HUES6 (cell line): ENCODE measurements around the gene PNMA6E.

Experiments
- H3K27ac ChIP-seq: 2 replicates; pipeline ENCODE4 v1.7.0; 2013; ENCODE audit warnings: low read depth, mild to moderate bottlenecking, low read length, inconsistent platforms
- H3K27me3 ChIP-seq: 2 replicates; pipeline ENCODE4 v1.6.1; 2013; ENCODE audit warnings: low read length; ENCODE audit not compliant: control insufficient read depth, insufficient read depth
- H3K36me3 ChIP-seq: 2 replicates; pipeline ENCODE4 v1.6.1; 2013; ENCODE audit warnings: low read length; ENCODE audit not compliant: control insufficient read depth, insufficient read depth
- H3K4me1 ChIP-seq: 2 replicates; pipeline ENCODE4 v1.6.1; 2013; ENCODE audit warnings: low read length; ENCODE audit not compliant: control insufficient read depth, insufficient read depth
- H3K4me3 ChIP-seq: 2 replicates; pipeline ENCODE4 v1.5.1; 2013; ENCODE audit warnings: low read depth, low read length
- H3K9ac ChIP-seq: one replicate; pipeline ENCODE4 v1.6.1; 2013; ENCODE audit warnings: mild to moderate bottlenecking, low read length
- H3K9me3 ChIP-seq: 2 replicates; pipeline ENCODE4 v1.6.1; 2013; ENCODE audit warnings: low read depth, low read length; ENCODE audit not compliant: control insufficient read depth, insufficient read depth

Gene PNMA6E

DNA sequence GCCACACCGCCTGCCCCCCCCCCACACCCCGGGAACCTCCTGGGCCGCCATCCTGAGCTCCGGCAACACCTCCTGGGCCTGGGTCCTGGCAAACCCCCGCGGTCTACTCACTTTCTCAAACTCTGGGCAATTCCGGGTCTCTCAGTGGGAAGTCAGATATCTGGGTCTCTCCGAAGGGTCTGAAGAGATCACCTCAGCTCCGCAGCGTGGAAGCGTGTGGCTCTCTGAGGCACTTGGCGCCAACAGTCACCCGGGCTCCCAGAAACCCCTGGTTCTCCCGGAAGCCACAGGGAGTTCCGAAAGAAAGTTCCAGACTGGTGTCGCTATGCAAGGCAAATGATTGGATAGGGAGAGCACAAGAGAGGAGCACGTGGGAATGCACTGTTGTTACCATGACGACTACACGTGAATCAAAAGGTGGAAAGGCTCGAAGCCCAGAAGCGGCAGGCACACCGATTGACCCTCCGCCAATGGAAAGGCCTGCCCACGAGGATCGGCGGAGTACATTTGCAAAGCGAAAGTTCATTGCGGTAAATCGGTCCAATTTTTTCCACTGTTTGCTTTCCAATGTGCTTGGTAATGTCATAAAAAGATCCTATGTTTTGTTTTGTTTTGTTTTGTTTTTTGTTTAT lies at the start of gene PNMA6E:
PNMA6E (minus strand) TSS at position 218 of the 632 bp plus-strand sequence. CDS start 2,501 bp downstream, outside the sequence.
- no peak within 1 kb of the TSS for H3K9ac ChIP-seq
- no peaks in the 10 kb centered on the region for H3K36me3 ChIP-seq
- H3K4me3 ChIP-seq, result no peak within 1 kb of the TSS
- peaks cover 12% of the 10 kb centered on the region; the same call in 1 of the 2 replicates for H3K27me3 ChIP-seq
- H3K9me3 ChIP-seq, result peaks cover 15% of the 10 kb centered on the region; the same call in 1 of the 2 replicates
- no peak within 1 kb of the TSS for H3K27ac ChIP-seq
- no peaks in the 10 kb centered on the region for H3K4me1 ChIP-seq

DNA sequence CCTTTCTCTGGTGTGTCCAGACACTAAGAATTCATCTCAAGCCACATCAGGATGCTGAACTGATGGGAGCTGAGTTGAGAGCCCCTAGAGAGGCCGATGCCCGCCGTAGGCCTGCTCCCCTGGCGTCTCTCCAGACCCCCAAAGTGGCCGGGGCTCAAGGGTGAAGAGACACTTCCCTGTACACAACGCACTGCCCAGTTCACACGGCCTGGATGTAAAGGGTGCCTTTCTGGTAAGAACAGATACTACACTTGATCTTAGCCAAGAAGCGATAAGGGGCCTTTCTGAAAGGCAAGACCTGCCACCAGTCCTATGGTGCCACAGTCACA lies 49.8 kb upstream of the PNMA6E start:
- Histone ChIP-seq H3K9me3 (peaks cover 28% of the 10 kb centered on the region; the same call in 1 of the 2 replicates), H3K27ac (no peak overlapping the region), H3K9ac (no peak overlapping the region), H3K27me3 (no peaks in the 10 kb centered on the region), H3K4me1 (no peaks in the 10 kb centered on the region), H3K4me3 (no peak overlapping the region), H3K36me3 (peaks cover 42% of the 10 kb centered on the region)

GRCh38 chrX:153450114-153450948 lies 49.2 kb upstream of the PNMA6E start:
- H3K36me3 ChIP-seq, result peaks cover 37% of the 10 kb centered on the region
- no peaks in the 10 kb centered on the region for H3K4me1 ChIP-seq
- no peak overlapping the region for H3K27ac ChIP-seq
- H3K9me3 ChIP-seq, result peaks cover 30% of the 10 kb centered on the region; the same call in 1 of the 2 replicates
- H3K27me3 ChIP-seq, result no peaks in the 10 kb centered on the region
- no peak overlapping the region for H3K9ac ChIP-seq
- no peak overlapping the region for H3K4me3 ChIP-seq

GRCh38 chrX:153449368-153450113 lies 48.4 kb upstream of the PNMA6E start:
- H3K9me3 ChIP-seq, result peaks cover 29% of the 10 kb centered on the region; the same call in 1 of the 2 replicates
- H3K4me3 ChIP-seq, result no peak overlapping the region
- H3K27me3 ChIP-seq, result no peaks in the 10 kb centered on the region
- H3K27ac ChIP-seq, result no peak overlapping the region
- H3K36me3 ChIP-seq, result peaks cover 31% of the 10 kb centered on the region
- H3K4me1 ChIP-seq, result no peaks in the 10 kb centered on the region
- no peak overlapping the region for H3K9ac ChIP-seq

DNA sequence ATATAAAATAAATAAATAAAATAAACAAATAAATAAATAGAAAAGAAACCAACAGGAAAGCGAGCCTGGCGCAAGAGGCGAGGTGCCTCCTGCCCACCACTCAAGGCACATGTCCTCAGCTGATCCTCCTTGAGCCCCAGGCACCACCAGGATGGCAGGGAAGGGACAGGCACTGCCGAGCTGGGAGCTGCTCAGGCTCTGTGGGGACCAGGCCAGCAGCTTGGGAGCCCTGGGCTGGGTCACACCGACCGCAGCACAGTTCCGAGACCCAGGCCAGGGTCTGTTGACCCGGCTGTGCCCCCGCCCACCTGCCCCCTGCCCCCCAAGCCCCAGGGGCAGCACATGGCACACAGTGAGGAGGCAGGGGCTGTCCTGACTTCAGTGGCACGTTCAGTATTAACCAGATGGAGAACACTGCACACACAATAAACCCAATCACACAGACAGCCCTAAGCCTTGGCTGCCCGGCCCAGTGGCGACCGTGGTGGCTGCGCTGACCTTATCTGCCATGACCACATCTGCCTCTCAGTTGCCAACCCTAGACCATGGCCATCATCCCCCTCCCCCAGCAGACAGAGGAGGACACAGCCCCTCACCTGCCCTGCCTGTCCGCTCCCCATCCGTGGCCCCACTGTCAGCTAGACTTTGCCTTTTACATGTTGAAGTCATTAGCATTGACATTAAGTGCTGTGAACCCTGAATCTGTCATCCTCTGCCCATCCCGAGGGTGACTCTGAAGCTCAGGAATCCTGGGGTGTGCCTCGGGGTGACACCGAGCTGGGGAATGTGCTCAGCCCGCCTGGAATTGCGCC lies 47.6 kb upstream of the PNMA6E start:
- H3K27ac ChIP-seq, result no peak overlapping the region
- H3K4me1 ChIP-seq, result no peaks in the 10 kb centered on the region
- peaks cover 27% of the 10 kb centered on the region for H3K36me3 ChIP-seq
- H3K9me3 ChIP-seq, result peaks cover 31% of the 10 kb centered on the region; the same call in 1 of the 2 replicates
- no peak overlapping the region for H3K4me3 ChIP-seq
- H3K27me3 ChIP-seq, result no peaks in the 10 kb centered on the region
- H3K9ac ChIP-seq, result no peak overlapping the region

DNA sequence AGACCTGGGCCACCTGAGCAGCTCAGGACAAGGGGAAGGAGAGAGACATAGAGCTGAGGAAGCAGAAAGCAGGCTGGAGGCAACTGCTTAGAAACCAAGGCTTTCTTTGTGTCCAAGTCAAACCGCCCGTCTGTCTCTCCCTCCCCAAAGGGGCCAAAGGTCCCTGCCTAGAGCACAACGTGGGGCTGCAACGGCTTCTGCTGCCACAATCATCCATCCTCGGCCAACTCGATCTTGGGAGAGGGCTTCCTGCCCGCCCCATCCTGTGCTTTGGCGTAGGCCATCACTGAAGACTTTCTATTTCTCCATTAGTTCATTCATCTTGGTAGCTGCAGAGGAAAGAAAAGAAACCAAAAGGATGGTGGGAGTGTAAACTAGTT lies 46.4 kb upstream of the PNMA6E start:
- Histone ChIP-seq H3K27ac (no peak overlapping the region), H3K36me3 (peaks cover 20% of the 10 kb centered on the region), H3K9ac (no peak overlapping the region), H3K9me3 (peaks cover 35% of the 10 kb centered on the region; the same call in 1 of the 2 replicates), H3K4me3 (no peak overlapping the region), H3K27me3 (no peaks in the 10 kb centered on the region), H3K4me1 (no peaks in the 10 kb centered on the region)

DNA sequence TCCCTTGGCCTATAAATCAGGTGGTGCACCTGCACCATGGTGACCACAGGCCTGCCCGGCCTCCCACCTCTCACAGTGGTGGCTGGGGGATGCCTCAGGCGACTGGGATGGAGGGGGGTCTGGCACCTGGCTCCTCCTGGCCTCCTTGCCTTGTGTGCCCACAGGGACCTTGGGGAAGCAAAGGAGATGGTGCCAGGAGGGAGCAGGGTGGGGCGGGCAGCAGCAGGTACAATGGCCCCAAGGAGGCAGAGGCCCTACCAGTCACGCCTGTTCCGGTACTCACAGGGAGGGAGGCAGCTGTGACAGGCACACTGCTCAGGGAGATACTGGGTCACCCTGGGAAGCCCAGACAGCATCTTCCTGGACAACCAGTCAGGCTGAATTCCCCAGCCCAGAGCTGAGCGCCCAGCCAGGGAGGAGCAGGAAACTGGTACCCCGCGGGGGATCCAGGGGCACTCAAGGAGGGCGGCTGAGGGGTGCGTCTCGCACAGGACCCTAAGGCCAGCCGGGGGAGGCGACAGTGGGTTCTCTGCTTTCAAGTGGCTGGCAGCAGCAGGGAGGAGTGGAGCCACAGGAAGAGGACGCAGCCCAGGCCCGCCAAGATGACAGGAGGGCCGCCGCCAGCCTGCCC lies 45.9 kb upstream of the PNMA6E start:
- H3K4me3 ChIP-seq, result no peak overlapping the region
- H3K27ac ChIP-seq, result no peak overlapping the region
- peaks cover 35% of the 10 kb centered on the region; the same call in 1 of the 2 replicates for H3K9me3 ChIP-seq
- H3K27me3 ChIP-seq, result no peaks in the 10 kb centered on the region
- H3K9ac ChIP-seq, result no peak overlapping the region
- H3K4me1 ChIP-seq, result no peaks in the 10 kb centered on the region
- peaks cover 20% of the 10 kb centered on the region for H3K36me3 ChIP-seq

DNA sequence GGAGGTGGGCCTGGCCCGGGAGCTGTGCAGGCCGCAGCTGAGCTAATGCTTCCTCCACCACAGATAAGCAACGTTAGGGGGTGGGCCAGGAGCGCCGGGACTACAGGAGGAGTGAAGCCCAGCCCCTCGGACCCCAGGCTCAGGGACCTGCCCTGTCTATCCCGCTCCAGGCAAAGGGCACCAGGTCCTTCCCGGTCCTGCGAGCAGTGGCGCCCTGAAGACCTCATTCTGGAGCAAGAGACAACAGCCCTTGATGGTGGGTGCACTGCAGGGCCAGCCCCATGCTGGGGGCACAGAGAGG lies 45.4 kb upstream of the PNMA6E start:
- Histone ChIP-seq H3K9me3 (peaks cover 35% of the 10 kb centered on the region; the same call in 1 of the 2 replicates), H3K27me3 (no peaks in the 10 kb centered on the region), H3K4me3 (no peak overlapping the region), H3K27ac (no peak overlapping the region), H3K4me1 (no peaks in the 10 kb centered on the region), H3K9ac (no peak overlapping the region), H3K36me3 (peaks cover 20% of the 10 kb centered on the region)

- H3K27me3 ChIP-seq, result no peaks in the 10 kb centered on the region
Measured at GRCh38 chrX:153445856-153446635, 44.9 kb upstream of the PNMA6E start, which contains the start of gene TREX2. TREX2 (minus strand) TSS chrX:153446056; CDS start chrX:153445430, 626 bp downstream.

More at GRCh38 chrX:153445856-153446635, 44.9 kb upstream of the PNMA6E start, which contains the start of gene TREX2:
- no peak within 1 kb of the TSS for H3K4me3 ChIP-seq
- peaks cover 35% of the 10 kb centered on the region; the same call in 1 of the 2 replicates for H3K9me3 ChIP-seq
- no peaks in the 10 kb centered on the region for H3K4me1 ChIP-seq
- H3K36me3 ChIP-seq, result peaks cover 20% of the 10 kb centered on the region
- H3K27ac ChIP-seq, result no peak within 1 kb of the TSS
- H3K9ac ChIP-seq, result no peak within 1 kb of the TSS
